Limb (tissue), 2 donors: ENCODE measurements around the gene TMEM207.

Experiments used
- DNase-seq, 2 donors: peaks; one replicate each; pipeline ENCODE4 v3.0.0-alpha.2; 2016; ENCODE audit errors: extremely low spot score in 2 of 2

TMEM207 gene

DNA sequence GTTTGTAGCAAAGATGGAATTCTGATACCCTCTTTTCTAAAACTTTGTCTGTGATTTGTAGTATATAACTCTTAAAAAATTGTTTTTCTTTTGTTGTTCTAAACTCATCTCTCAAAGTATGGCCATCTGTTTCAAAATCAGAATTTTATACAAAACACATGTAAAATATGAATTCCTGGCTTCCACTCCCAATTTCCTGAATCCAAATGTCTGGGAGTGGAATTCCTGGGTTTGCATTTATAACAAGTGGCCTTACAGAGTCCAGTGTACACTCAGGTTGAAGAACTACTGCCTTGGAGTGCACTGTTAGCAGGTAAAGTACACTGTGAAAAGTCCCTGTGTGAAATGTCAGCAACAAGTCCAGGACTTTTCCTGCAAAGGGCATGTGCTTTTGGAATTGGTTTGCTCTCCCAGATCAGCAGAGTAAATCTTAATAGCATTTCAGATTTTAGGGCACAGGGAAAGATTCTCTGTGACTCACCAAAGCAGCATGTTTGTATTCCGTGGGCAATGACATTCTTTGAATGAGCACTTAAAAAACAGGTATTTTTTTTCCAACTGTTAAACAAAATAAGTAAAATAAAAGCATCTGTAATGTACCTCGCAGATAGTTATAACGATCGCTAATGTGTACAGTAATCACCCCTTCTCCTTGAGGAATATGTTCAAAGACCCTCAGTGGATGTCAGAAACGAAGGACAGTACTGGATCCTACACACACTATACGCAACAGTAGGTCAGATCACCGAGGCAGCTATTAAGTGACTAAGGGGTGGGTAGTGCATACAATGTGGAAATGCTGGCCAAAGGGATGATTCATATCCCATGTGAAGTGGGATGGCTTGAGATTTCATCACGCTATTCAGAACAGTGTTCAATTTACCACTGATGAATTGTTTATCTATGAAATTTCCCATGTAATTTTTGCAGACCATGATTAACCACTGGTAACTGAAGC lies 63.7 kb downstream of the TMEM207 start:
- no peak for DNase-seq

DNA sequence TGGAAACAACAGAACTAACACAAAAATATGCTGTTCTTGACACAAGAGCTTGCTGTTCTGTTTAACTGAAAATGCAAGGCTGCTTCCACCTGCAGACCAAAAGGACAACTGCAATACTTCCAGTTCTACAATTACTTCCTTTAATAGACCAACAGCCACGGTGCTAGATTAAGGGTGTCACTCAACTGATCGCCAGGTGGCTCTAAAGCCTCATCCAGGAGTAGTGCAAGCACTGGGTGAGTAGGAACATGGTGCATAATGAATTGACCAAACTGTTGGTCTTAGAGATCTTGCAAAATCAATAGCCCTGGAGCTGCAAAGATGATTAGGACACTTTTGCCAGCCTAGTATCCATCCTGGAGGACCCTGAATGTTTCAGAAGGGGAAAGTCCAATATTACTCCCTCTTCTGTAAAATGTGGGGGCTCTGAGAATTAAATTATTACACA lies 65.4 kb downstream of the TMEM207 start:
- no peak for DNase-seq

DNA sequence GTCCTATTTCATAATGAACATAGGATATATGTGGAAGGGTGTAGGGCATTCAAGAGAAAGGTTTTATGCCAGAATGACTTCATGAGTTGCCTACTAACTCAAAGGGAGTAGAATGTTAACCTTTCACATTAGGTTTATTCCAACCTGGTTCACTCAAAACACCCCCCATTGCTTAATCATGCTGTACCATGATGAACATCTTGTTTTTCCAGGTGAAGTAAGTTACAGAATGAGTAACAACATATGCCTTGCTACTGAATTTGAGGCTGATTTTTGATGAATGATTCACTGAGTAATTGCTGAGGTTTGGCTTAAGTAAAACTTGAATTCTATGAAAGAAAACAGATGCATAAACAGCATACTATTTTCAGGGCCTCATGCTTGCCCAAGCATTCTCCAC lies 67.6 kb downstream of the TMEM207 start:
- DNase-seq: no peak

DNA sequence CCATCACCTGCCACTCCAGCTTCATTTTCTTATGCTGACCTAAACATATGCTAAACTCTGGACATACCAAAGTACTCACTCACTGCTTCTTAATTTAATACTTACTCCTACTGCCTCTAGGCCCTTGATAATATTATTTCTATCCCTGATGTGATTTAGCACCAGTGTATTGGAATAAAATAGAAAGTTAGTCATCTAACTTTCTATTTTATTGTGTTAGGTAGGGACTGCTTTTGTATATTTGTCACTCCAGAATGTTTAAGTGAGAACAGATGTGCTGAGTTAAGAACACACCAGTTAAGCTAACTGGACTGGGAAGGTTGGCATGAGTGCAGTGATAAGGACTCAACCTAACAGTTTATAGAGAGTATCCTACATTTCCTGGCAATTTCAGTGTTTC lies 68.3 kb downstream of the TMEM207 start:
- no peak for DNase-seq

DNA sequence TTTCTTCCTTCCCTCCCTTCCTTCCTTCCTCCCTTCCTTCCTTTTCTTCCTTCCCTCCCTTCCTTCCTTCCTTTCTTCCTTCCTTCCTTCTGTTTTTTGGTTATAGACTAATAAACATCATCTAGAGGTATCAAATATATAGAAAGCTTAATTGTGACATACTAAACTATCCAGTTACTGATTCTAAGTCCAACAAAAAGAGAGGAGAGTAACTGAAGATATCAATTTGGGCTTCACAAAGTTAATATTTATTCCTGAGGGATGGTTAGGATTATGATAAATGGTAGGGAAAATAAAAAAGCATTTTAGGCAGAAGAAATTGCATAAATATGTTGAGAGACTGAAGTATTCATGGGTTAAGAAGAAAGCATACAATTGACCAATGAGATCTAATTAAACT lies 69.5 kb downstream of the TMEM207 start:
- no peak for DNase-seq
